ENCODE results near the gene UGT1A9. TPM values are rescaled to one million over a fixed set of nuclear protein-coding genes. Genes with fewer than 3 reads are reported as not detected.

Gene UGT1A9
- total and polyA plus RNA-seq, 2 of the 13 experiments (the other 11 are each of a cell fraction or from before 2014, with no cell fraction given), result 0.07 TPM; not detected in 1

DNA sequence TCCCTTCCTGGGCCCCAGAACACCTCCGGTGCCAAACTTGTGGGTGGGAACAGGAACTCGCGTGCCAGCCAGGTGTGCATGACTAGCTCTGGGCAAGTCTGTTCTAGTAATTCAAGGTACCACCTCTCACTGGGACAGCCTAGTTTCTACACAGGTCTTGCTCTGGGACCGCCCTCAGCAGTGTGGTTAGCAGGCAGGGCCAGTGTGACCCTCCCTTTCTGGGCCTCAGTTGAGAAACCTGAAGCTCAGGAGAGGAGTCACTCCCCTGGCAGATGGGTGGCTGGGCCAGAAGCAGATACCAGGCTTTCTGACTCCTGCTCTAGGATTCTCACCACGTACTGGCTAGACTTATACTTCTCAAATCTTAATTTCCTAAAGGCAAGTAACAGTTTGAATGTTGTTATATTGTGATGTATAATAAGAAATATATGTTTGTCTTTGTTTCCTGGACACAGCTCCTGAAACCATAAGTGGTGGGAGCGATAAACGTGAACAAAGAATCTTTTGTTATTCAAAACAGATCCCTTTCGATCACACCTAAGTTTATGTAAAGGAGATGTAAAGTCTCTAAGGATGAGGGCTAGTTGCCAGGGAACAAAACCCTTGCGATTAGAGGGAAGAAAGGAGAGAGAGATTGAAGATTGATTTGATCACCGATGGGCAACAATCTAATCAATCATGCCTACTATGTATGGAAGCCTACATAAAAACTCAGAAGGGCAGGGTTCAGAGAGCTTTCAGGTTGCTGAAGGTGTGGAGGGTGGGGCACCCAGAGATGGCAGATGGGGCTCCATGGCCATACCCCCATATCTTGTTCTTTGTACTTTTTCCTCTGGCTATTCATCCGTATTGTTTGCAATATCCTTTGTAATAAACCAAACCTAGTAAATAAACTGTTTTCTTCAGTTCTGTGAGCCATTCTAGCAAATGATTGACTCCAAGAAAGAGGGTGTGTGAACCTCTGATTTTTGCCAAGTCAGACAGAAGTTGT, 20.0 kb downstream of the UGT1A9 start:
- 76% methylated on average over 11 of the region's 11 CpGs for WGBS (ENCODE audit: low lambda C conversion rate)
- H3K4me1 ChIP-seq (ENCODE audit: insufficient read depth, low read length), result peaks cover 16% of the 10 kb centered on the region
- FAIRE-seq (no peak), ATAC-seq (no peak), DNase-seq (ENCODE audit: low spot score) (no peak)
- ChIA-PET POLR2A (no interaction called here), CTCF (ENCODE audit: low intra/inter-chr PET ratio, low total read pairs) (no interaction called here)
- no peaks in the 10 kb centered on the region for H3K36me3 ChIP-seq (replicated peaks in 1 of 2; ENCODE audit: control insufficient read depth in 1 of 2, insufficient read depth in 2 of 2, low read length in 2 of 2)
- no peak for TF ChIP-seq ZNF576 (CRISPR knock-in tag; IDR thresholded peaks at IDR 0.05)
- no peak for TF ChIP-seq MAF1 (CRISPR knock-in tag; IDR thresholded peaks at IDR 0.05; ENCODE audit: borderline replicate concordance)
- no peak for TF ChIP-seq GMEB2 (CRISPR knock-in tag; IDR thresholded peaks at IDR 0.05; ENCODE audit: low read depth)
- no peak overlapping the region for H3K27ac ChIP-seq (ENCODE audit: extremely low read length, insufficient read depth, low read length)
- H3K79me2 ChIP-seq (ENCODE audit: insufficient read depth, low read length), result no peaks in the 10 kb centered on the region
- no peaks in the 10 kb centered on the region for H3K27me3 ChIP-seq (ENCODE audit: control insufficient read depth in 1 of 2, insufficient read depth in 2 of 2, low read length in 2 of 2)
- no peak overlapping the region for H3K9ac ChIP-seq (ENCODE audit: insufficient read depth, low read depth, low read length)
- no peaks in the 10 kb centered on the region for H3K9me3 ChIP-seq (ENCODE audit: low read length)
- intact Hi-C loops (cut with micrococcal nuclease; ENCODE audit: unreplicated experiment) (no loop called here), in situ Hi-C loops (cut with HindIII; ENCODE audit: extremely low pct_ligation_motif_present, low pct_unique_long_range_greater_than_20kb) (no loop called here)
- no peak overlapping the region for H3K4me2 ChIP-seq (ENCODE audit: low read depth, low read length)
- BruUV-seq (replicated peaks), result no TSS peak
- H4K20me1 ChIP-seq (ENCODE audit: insufficient read depth, low read length), result no peaks in the 10 kb centered on the region
- H3K4me3 ChIP-seq (replicated peaks in 1 of 3; ENCODE audit: insufficient read depth in 1 of 3, low read depth in 2 of 3, low read length in 3 of 3), result no peak overlapping the region
- H2AFZ ChIP-seq (ENCODE audit: low read length), result no peak overlapping the region

DNA sequence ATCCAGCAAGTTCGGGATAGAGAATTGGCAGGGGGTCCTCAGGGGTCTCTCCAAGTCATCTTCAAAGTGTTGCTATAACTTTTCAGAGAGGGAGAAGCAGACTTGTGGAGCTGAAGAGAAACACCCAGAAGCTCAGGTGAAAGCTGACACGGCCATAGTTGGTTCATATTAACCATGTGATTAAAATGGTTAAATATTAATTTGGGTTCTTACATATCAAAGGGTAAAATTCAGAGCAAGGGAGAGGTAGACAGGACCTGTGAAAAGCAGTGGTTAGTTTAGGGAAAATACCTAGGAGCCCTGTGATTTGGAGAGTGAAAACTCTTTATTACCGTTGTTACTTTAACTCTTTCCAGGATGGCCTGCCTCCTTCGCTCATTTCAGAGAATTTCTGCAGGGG, 20.9 kb downstream of the UGT1A9 start, which contains the start of gene UGT1A6:
UGT1A6 (plus strand) TSS at position 243 of the 400 bp plus-strand sequence; CDS start at position 358, 115 bp downstream.
- H2AFZ ChIP-seq (ENCODE audit: low read length), result no peak within 1 kb of the TSS
- no TSS peak for BruUV-seq (replicated peaks)
- ChIA-PET POLR2A (no interaction called here), CTCF (ENCODE audit: low intra/inter-chr PET ratio, low total read pairs) (no interaction called here)
- no peak within 1 kb of the TSS for H3K9ac ChIP-seq (ENCODE audit: insufficient read depth, low read depth, low read length)
- DNase-seq (ENCODE audit: low spot score), result no peak
- intact Hi-C loops (cut with micrococcal nuclease; ENCODE audit: unreplicated experiment) (no loop called here), in situ Hi-C loops (cut with HindIII; ENCODE audit: extremely low pct_ligation_motif_present, low pct_unique_long_range_greater_than_20kb) (no loop called here)
- H3K36me3 ChIP-seq (replicated peaks in 1 of 2; ENCODE audit: control insufficient read depth in 1 of 2, insufficient read depth in 2 of 2, low read length in 2 of 2), result no peaks in the 10 kb centered on the region
- peaks cover 16% of the 10 kb centered on the region for H3K4me1 ChIP-seq (ENCODE audit: insufficient read depth, low read length)
- no peak within 1 kb of the TSS for H3K4me2 ChIP-seq (ENCODE audit: low read depth, low read length)
- TF ChIP-seq XRCC5 (optimal IDR thresholded peaks at IDR 0.05; ENCODE audit: low read length) (no peak), ZNF780A (CRISPR knock-in tag; IDR thresholded peaks at IDR 0.05) (no peak), RBM22 (optimal IDR thresholded peaks at IDR 0.05; ENCODE audit: low read length) (no peak), ZNF256 (CRISPR knock-in tag; conservative IDR thresholded peaks at IDR 0.05) (no peak), ZNF234 (CRISPR knock-in tag; conservative IDR thresholded peaks at IDR 0.05) (no peak)
- no peaks in the 10 kb centered on the region for H3K27me3 ChIP-seq (ENCODE audit: control insufficient read depth in 1 of 2, insufficient read depth in 2 of 2, low read length in 2 of 2)
- no peak for ATAC-seq
- no peak within 1 kb of the TSS for H3K4me3 ChIP-seq (replicated peaks in 1 of 3; ENCODE audit: insufficient read depth in 1 of 3, low read depth in 2 of 3, low read length in 3 of 3)
- 71% methylated on average over 4 of the region's 4 CpGs for WGBS (ENCODE audit: low lambda C conversion rate)
- H3K27ac ChIP-seq (ENCODE audit: extremely low read length, insufficient read depth, low read length), result no peak within 1 kb of the TSS
- H3K9me3 ChIP-seq (ENCODE audit: low read length), result no peaks in the 10 kb centered on the region
- H4K20me1 ChIP-seq (ENCODE audit: insufficient read depth, low read length), result no peaks in the 10 kb centered on the region
- no peak for FAIRE-seq
- H3K79me2 ChIP-seq (ENCODE audit: insufficient read depth, low read length), result no peaks in the 10 kb centered on the region
